Stimulated activated CD8-positive, alpha-beta memory T cell treated with anti-CD3 and anti-CD28 coated beads, Interleukin-12 subunit alpha, Interleukin-12 subunit beta, amount 100 ng/mL, for 4 hours (primary cell): ENCODE results near the gene PPFIA1.
"Not testable (repeated sequence)": the region's sequence is repeated elsewhere in the genome, so short reads cannot be mapped to it uniquely, and the experiment has no call there.

Experiments used
- DNase-seq: peaks from one replicate; pipeline ENCODE4 v3.0.0-alpha.2; 2020; ENCODE audit warnings: low read depth

PPFIA1 gene

DNA sequence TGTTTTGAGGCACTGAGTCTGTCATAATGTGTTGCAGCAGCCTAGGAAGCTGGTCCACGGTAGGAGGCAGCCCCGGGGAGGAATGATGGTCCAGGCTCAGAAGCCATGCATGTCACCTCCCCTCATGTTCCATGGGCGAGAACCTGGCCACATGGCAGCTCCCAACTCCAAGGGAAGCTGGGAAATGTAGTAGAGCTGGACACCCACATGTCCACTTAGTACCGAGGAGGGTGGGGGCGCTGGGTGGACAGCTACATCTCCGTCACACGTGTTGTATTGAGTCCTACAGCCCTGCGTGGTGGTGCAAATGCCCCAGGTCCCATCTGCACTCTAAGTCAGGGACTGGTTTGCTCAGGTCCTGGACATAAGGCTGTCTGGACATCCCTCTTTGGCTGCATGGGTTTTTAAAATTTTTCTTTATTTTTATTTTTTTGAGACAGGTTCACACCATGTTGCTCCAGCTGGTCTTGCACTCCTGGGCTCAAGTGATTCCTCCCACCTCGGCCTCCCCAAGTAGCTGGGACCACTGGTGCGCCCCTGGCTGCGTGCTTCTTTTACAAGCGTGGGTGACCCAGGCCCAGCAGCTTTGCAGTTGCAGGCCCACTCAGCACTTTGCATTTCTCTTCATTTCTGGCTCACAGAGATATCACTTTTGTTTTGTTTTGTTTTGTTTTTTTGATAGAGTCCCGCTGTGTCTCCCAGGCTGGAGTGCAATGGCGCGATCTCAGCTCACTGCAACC lies 123.9 kb downstream of the PPFIA1 start:
- DNase-seq = no peak

DNA sequence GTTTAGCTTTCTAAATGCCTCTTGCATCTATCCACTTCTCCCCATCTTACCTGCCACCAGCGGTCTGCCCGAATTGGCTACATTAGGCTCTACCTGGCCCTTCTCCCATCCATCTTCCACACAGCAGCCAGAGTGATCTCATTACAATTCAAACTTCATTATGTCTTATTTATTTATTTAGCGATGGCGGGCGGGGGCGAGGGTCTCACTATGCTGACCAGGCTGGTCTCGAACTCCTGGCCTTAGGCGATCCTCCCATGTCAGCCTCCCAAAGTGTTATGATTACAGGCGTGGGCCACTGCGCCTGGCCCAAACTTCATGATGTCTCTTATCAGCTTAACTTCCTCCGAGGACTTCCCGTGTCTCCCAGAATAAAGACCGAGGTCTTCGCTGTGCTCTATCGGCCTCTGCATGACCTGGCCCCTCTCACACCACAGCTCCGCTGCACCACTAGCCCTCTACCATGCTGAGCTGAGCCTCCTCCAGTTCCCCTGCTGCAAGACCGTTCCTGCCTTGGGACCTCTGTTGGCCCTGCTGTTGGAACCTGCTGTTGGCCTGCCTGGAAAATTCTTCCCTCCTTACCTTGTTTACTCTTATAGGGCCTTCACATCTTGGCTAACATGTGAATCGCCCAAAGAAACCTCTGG lies 127.0 kb downstream of the PPFIA1 start:
- DNase-seq = no peak

DNA sequence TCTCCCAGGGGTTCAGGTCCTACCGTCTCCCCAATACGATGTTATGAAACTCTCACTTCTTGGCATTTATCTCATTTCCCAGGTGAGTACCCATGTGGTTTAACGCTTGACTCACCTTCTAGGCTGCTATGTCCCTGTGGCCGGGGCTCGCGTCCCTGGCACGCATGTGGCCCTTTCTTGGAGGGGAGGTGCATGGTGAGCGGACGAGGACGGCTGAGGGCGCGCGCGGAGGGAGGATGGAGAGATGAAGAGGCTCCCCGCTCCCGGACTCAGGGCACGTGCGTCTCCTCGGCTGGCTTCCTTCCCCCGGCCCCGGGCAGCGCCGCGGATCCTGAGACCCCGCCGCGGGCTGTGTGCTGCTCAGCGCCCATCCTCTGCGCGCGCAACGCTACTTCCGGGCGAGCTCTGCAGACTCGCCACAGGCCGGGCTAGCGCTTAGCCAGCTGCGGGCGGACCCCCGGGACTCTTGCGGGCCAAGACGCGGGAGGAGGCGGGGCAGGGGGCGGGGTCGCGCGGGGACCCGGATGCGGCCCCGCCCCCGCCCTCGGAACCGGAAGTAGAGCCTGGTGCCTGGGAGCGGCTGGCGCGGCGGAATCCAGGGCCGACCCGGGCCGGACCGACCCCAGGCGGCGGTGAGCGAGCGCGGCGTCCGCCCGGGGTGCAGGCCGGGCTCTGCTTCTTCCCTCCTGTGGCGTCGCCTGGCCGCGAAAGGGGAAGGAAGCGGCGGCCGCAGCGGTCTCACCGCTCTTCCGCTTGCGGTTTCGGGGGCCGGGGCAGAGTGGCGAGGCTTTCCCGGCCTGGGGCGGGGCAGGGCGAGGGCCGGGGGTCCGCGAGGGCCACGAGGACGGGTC lies 127.7 kb downstream of the PPFIA1 start, which contains the start of gene CTTN:
Gene CTTN (plus strand): TSS at position 547 of the 851 bp plus-strand sequence. CDS start 8,769 bp downstream, outside the sequence.
- DNase-seq = peak; percentile 39

DNA sequence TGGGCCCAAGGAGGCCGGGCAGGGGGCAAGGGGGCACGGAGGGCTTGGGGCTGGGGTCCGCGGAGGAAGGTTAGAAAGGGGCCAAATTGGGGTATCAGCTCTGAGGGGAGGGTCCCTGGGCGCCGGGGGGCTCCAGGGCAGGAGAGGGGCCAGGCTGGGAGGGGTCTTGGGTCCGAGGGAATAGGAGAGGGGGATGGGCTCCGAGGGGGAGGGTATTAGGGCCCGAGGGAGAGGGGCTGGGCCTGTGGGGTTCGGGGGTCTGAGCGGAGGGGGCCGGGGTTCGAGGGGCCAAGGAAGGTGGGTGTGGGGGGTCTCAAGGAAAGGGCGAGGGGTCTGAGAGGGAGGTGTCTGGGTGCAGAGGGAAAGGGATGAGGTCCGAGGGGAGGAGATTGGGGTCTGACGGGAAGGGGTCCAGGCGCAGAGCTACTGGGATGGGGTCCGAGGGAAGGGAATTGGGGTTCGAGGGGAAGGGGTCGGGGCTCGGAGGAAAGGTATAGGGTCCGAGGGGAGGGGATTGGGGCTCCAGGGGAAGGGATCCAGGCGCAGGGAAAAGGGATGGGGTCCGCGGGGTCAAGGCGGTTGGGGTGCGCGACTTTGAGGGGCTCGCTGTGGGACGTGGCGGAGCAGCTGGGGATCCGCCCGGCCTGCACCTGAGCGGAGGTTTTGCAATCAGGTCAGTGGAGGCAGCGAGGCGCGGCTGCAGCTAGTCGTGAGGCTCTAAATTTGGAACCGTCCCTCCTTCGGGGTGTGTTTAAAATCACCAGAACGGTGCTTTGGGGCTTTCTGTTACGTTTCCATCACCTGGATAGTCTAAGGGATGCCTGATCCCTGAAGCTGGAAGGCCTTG lies 128.6 kb downstream of the PPFIA1 start:
- DNase-seq = no peak

DNA sequence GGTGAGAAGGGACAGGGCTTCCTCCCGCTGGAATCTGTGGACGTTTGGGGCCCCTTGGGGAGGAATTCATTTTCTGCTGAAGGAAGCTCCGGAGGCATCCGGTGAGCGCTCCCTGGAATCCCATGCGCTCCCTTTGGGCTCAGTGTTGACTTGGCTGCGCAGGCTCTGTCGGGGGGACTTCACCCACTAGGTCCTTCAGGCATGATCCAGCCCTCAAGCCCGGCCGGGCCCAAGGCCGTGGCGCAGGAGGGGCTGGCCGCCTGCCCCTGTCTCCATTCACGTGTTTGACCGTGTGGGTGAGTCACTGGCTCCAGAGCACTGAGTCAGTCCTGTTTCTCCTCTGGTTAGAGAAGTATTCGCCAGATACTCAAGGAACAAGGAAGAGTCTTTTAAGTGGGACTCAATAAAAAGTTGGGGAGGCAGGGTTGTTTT lies 129.2 kb downstream of the PPFIA1 start:
- no peak for DNase-seq

DNA sequence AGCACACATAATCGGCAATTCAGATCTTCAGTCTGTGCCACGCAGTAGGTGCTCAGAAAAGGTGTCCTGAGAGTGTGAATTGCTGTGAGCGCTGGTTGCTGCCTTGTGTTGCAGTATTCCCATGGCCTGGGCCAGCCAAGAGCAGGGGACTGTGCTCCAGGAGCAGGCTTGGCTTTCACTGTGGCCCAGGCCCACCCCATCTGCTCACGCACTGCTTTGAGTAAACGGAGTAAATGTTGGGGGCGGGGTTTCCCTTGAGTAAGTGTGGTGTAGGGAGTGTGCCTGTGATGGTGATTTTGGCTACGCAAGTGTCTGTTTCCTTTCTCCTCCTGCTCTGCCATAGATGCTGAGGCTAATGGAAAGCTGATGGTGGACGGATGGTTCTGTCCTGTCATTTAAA lies 130.2 kb downstream of the PPFIA1 start:
- DNase-seq = no peak

DNA sequence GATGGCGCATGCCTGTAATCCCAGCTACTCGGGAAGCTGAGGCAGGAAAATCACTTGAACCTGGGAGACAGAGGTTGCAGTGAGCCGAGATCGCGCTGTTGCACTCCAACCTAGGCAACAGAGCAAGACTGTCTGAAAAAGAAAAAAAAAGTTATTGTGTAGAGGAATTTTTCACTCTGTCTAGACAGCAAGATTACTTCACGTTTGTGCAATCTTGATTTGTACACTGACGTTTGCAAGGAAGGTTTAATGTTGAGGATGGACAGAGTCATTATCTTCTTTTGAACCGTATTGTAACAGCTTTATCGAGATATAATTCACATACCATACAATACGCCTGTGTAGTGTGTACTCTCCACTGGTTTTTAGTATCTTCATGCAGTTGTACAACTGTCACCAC lies 131.5 kb downstream of the PPFIA1 start:
- DNase-seq = no peak

DNA sequence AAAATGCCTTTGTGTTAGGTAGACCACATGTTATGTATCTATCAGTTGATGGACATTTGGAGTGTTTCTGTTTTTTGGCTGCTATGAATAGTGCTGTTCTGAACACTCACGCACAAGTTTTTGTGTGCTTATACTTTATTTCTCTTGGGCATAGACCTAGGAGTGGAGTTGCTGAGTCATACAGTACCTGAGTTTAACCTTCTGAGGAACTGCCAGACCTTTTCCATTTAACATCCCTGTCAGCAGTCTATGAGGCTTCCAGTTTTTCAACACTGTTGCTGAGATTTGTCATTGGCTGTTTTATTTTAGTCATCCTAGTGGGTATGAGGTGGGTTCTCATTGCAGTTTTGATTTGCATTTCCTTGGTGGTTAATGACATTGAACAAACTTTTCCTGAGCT lies 132.2 kb downstream of the PPFIA1 start:
- DNase-seq = no peak

DNA sequence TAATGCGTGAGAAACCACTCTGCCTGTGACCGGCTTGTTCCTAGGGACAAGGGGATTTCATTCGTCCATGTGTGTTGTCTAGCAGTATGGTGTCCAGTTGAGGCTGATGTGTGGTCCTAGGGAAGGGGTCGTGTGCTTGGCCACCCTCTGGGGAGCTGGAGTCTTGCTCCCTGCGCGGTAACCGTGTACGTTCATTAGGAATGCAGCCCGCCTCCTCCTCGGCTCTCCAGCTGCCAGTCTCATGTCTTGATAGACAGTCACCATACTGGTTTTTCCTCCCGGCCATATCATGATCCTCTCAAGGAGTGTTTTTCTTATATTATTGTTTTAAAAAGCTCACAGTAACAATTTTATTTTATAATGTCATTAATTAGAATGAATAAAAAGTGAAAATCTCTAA lies 133.8 kb downstream of the PPFIA1 start:
- DNase-seq = no peak

DNA sequence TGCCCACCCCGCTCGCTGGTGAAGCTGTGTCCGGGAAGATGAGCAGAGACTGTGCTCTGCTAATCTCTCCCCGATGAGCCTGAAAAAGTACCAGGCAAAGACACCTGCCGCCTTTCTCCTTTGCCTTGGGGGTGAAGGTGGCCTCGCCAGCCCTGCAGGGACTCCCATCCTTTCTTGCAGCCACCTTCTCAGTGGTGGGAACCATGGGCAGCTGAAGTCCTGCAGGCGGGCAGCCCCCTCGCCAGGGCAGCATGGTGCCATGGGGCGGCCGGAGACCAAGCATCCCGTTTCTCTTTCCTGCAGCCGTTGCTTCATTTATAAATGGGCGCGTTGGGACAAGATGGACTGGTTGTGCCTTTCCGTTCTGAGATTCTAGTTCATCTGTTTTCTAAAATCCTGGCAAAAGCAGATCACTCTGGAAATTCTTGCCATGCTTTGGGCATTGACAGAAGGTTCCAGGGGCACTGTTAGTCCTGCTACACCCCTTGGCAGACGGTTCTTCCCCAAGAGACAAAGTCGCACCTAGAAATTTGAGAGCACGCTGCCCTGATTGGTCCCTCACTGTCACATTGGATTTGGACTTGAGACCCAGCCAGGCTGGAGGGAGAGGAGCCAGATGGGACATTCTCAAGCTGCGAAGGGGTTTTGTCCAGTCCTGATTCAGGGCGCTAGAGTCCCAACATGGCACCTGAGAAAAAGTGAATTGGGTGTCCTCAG lies 135.3 kb downstream of the PPFIA1 start:
- no peak for DNase-seq

DNA sequence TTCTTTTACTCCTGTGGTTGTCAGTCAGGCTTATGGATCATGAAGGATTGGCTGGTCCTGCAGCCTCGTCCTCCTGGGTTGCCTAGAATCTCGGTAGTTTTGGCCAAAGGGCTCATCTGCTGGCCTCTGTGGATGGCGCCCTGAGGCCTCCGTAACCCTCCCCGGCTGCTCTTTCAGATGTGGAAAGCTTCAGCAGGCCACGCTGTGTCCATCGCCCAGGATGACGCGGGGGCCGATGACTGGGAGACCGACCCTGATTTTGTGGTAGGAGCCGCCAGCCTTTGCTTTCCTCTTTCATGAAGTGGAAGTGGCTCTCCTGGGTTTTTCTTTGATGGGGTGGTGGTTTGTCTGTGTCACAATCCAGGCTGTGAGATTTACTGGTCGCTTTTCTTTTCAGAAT lies 136.6 kb downstream of the PPFIA1 start:
- no peak for DNase-seq

DNA sequence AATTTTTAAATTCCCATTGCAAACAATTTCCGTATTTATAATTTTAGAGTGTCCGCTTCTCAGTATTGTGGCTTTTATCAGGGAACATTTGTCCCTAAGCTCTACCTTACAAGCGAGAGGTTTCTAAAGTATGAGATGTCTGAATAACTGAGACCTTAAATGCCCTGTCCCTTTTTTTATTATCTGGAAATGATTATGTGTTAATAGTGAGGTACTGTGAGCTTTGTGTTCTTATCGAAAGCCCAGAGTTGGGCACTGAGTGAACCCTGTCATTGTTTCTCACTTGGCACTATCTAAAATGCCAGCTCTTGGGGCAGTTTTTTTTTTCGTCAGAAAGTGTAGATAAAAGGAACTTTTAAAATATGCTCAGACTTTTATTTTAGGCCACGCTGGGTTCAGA lies 137.3 kb downstream of the PPFIA1 start:
- DNase-seq = no peak

DNA sequence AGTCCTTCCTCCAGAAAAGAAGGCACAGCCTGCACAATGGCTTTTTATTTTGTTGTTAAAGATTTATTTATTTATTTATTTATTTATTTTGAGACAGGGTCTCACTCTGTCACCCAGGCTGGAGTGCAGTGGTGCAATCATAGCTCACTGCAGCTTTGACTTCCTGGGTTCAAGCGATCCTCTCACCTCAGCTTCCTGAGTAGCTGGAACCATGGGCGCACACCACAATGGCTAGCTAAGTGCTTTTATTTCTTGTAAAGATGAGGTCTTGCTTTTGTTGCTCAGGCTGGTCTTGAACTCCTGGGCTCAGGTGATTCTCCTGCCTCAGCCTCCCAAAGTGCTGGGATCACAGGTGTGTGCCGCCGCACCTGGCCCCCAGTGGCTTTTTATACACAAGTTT lies 137.8 kb downstream of the PPFIA1 start:
- not testable (repeated sequence) for DNase-seq

DNA sequence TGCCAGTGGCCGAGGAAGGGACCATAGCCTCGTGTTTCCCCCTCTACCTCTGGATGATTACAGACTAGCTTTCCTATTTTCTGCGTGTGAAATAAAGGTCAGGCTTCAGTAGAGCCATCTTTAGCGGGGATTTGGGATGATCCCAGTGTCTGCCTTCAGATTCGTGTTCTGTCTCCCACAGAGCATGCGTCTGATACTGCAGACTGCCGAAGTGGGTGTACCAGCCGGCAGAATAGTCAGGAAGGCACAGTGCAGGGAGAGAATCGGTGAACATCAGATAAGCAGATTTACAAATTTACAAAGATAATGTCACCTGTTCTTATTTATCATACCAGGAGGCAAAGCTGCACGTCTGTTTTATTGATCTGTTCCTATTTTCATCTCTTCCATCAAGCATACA lies 138.9 kb downstream of the PPFIA1 start:
- DNase-seq = no peak

DNA sequence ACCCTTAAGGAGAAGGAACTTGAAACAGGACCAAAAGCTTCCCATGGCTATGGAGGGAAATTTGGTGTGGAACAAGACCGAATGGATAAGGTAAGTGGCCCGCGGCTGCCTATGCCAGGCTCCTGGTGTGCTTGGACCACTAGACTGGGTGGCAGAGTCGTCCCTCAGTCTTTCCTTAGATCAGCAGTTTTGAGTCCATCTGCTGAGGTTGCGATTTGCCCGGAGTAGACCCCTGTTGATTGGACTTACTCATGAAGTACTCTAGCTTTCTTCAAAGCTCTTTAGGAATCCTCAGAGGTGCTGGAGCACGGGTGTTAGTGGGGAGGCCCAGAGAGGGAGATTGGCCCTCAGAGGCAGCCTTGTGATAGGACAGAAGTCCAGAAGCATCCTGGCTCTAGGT lies 139.4 kb downstream of the PPFIA1 start:
- DNase-seq = no peak

DNA sequence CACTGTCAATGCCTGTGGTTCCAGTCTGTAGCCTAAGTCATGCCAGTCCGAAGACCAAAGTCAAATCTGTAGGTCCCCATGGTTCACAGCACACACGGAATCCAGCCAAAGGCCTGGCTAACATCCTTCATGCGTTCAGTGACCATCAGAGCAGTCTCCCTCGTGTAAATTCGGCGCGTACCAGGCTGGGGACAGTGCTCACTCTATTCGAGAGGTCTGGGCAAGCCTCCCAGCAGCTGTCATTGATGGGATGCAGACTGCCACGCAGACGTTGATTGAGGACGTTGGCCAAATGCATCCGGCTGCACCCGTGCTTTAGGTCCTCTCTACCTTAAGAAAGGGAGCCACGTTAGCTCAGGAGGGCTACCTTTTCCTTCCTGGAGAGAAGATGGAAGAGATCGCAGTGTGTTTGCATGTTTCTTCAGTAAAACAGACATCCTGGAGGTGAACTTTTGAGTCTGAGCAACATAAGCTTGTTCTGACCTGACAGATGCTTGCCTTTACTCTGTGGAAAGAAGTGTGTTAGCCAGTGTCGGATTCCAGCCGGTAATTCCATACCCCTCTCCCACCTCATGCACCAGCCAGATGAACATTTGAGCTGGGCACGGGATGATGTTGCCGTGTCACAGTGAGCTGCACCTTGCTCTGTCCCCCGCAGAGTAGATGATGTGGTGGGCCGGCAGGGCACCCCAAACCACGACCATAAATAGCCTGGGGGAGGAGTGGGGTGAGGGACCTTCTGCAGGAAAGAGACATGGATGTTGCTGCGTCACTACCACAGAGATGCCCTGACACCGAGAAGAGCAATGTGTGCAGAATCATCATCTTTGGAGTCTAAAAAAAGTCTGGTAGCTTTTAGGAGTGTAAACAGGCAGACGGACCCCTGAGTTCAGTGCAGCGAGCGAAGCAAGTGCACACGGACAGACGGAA lies 140.1 kb downstream of the PPFIA1 start:
- DNase-seq = no peak

DNA sequence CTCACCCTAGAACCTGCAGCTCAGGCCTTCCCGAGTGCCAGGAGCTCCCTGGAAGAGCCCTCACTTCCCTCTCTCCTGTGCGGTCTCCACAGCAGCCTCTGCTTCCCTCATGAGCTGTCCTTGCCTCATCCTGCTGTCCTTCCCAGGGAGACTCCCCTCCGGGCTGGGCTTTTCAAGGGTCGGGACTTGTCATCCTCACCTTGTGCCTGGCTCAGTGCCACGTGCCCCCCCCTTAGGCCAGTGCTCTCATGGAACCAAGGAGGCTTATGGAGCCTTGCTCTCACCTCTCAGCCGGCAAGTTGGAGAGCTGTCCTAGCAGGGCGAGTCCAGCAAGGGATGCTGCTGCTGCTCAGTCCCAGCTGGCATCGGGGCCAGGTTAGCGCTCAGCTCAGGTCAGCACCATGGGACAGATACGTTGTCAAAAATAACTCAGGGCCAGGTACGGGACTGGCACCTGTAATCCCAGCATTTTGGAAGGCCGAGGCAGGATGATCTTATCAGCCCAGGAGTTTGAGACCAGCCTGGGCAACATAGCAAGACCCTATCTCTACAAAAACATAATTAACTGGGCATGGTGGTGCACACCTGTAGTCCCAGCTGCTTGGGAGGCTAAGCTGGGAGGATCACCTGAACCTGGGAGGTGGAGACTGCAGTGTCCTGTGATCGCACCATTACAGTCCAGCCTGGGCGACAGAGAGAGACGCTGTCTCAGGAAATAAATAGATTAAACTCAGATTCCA lies 141.4 kb downstream of the PPFIA1 start:
- DNase-seq = no peak

DNA sequence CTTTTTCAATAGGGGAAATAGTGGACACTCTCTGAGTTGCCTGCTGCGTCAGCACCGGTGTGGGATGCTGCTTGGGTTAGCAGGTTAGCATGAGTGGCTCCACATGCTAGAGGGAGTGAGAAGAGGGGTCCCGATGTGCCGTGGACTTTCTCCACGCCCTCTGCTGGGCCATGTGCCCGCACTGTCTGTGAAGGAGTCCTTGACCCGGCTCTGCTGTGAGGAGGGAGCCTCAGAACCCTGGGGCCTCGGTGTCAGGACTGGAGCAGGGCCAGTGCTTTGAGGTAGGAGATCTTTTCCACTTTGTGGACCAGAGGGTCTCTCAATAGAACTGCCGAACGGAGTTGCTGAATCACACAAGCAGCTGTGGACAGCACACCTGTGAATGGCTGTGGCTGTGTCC lies 142.7 kb downstream of the PPFIA1 start:
- DNase-seq = no peak

DNA sequence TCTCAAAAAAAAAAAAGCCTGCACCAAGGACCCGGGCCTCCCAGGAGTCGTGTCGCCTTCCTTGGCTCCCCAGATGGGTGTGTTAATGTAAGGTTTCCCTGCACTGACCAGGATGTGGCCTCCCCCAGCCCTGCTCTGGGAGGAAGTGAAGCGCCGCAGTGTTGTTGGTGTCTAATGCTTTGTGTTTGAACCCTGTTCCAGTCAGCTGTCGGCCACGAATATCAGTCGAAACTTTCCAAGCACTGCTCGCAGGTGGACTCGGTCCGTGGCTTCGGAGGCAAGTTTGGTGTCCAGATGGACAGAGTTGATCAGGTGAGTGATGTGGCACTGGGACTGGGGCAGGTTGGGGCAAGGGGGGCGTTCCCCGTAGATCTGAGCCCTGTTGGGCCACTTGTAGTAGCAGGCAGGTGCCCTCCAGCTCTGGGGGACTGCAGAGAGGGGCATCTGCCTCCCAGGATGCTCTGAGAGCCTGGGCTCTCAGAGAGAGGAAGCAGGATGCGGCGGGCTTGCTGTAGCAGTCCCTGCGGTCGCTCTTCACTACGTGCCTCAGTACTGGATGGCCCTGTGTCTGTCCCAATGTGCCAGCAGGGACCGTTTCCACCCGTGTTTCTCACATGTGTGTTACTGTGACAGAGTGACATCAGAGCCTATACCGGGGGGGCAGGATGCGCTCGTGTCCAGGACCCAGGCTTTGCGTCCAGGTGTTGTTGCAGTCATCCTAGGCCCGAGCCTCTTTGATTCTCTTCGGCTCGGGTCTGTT lies 144.0 kb downstream of the PPFIA1 start:
- no peak for DNase-seq
